HTR-8/SVneo (cell line): ENCODE measurements around the gene CNGA3.
A peak's percentile ranks its signal among the peaks of the same experiment; 100 is the strongest.

Experiments
- DNase-seq: peaks from one replicate; pipeline ENCODE4 v3.0.0; 2011; ENCODE audit warnings: low spot score, mixed read lengths; ENCODE audit not compliant: insufficient read length
- FAIRE-seq: peaks from 2 replicates; lab custom pipeline; 2011; peaks lifted over from hg19 to GRCh38; lab: Jason Lieb, UNC

CNGA3 gene

GRCh38 chr2:98374958-98375570, 28.8 kb downstream of the CNGA3 start:
- FAIRE-seq: no peak
- DNase-seq: no peak

- no peak for FAIRE-seq
These were observed 30.1 kb downstream of the CNGA3 start for GRCh38 chr2:98376301-98376910.

GRCh38 chr2:98376996-98377395, 30.7 kb downstream of the CNGA3 start:
- no peak for DNase-seq
- no peak for FAIRE-seq

More at GRCh38 chr2:98376301-98376910, 30.1 kb downstream of the CNGA3 start:
- no peak for DNase-seq

GRCh38 chr2:98377544-98377943, 31.3 kb downstream of the CNGA3 start:
- peak; percentile 52 for FAIRE-seq
- DNase-seq: no peak

- no peak for FAIRE-seq
- no peak for DNase-seq
These were observed 31.9 kb downstream of the CNGA3 start for GRCh38 chr2:98378196-98378595.

GRCh38 chr2:98378901-98379300, 32.6 kb downstream of the CNGA3 start:
- peak; percentile 83 for FAIRE-seq
- no peak for DNase-seq

GRCh38 chr2:98379311-98380202, 33.3 kb downstream of the CNGA3 start:
- FAIRE-seq: no peak
- no peak for DNase-seq

- FAIRE-seq (no peak), DNase-seq (no peak)
These were observed 33.9 kb downstream of the CNGA3 start for GRCh38 chr2:98380203-98380535.

GRCh38 chr2:98381494-98381893, 35.2 kb downstream of the CNGA3 start:
- DNase-seq (no peak), FAIRE-seq (no peak)

GRCh38 chr2:98382086-98382485, 35.8 kb downstream of the CNGA3 start:
- no peak for DNase-seq
- no peak for FAIRE-seq

GRCh38 chr2:98382739-98383138, 36.5 kb downstream of the CNGA3 start:
- FAIRE-seq: no peak

GRCh38 chr2:98383166-98383565, 36.9 kb downstream of the CNGA3 start:
- FAIRE-seq (no peak), DNase-seq (no peak)

More at GRCh38 chr2:98382739-98383138, 36.5 kb downstream of the CNGA3 start:
- DNase-seq: no peak

GRCh38 chr2:98385050-98385699, 38.9 kb downstream of the CNGA3 start:
- FAIRE-seq: peak; percentile 82

GRCh38 chr2:98387478-98387877, 41.2 kb downstream of the CNGA3 start:
- DNase-seq (no peak), FAIRE-seq (no peak)

More at GRCh38 chr2:98385050-98385699, 38.9 kb downstream of the CNGA3 start:
- peak; percentile 92 for DNase-seq

- FAIRE-seq: no peak
- DNase-seq: no peak
These were observed 41.8 kb downstream of the CNGA3 start for GRCh38 chr2:98388081-98388480.

GRCh38 chr2:98388601-98389250, 42.5 kb downstream of the CNGA3 start:
- FAIRE-seq (no peak), DNase-seq (no peak)

- FAIRE-seq: no peak
- no peak for DNase-seq
These were observed 43.0 kb downstream of the CNGA3 start for GRCh38 chr2:98389251-98389605.

- FAIRE-seq (no peak), DNase-seq (no peak)
These were observed 44.6 kb downstream of the CNGA3 start for GRCh38 chr2:98390571-98391476.

GRCh38 chr2:98391581-98392270, 45.5 kb downstream of the CNGA3 start:
- DNase-seq: no peak
- no peak for FAIRE-seq
